Measurements from ENCODE around the gene MAP3K4.

DNA sequence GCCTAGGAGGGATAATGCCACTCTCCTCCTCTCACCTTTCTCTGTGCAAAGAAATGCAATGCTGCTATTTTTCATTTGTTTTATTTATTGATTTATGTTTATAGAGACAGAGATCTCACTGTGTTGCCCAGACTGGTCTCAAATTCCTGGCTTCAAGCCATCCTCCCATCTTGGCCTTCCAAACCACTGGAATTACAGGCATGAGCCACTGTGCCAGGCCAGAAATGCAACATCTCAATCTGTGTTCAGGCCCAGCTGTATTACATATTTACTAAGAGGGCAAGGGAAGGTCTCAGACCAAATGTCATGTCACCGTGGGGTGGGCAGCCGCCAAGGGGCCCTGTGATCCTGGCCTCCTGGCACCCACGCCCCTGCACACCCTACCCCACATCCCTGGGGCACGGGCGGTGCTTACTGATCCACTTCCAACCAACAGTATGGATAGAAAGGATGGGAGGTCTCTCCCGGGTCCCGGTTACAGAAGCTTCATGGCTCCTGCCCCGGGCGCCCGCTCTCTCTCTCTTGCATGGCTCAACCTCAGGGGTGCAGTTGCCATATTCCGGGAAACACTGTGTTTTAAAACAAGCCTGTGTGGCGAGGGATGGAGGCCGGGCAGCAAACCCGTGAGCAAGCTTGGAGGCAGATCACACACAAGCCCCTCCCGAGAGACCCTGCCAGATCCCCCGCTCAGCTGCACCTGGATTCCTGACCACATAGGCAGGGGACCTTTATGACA lies 170.5 kb downstream of the MAP3K4 start:
- no peak for TF ChIP-seq POLR2AphosphoS5 (IDR thresholded peaks at IDR 0.05; ENCODE audit: borderline replicate concordance, low read depth, low read length)
- no peak for TF ChIP-seq EZH2 (IDR thresholded peaks at IDR 0.05)
